ENCODE results near the gene MPP2.

The MPP2 gene

DNA sequence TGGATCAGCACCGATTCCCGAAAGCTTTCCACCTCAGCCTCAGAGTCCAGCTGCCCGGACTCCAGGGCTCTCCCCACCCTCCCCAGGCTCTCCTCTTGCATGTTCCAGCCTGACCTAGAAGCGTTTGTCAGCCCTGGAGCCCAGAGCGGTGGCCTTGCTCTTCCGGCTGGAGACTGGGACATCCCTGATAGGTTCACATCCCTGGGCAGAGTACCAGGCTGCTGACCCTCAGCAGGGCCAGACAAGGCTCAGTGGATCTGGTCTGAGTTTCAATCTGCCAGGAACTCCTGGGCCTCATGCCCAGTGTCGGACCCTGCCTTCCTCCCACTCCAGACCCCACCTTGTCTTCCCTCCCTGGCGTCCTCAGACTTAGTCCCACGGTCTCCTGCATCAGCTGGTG lies 45.4 kb downstream of the MPP2 start:
- DNase-seq: no peak
- TF ChIP-seq, protein P1, sequence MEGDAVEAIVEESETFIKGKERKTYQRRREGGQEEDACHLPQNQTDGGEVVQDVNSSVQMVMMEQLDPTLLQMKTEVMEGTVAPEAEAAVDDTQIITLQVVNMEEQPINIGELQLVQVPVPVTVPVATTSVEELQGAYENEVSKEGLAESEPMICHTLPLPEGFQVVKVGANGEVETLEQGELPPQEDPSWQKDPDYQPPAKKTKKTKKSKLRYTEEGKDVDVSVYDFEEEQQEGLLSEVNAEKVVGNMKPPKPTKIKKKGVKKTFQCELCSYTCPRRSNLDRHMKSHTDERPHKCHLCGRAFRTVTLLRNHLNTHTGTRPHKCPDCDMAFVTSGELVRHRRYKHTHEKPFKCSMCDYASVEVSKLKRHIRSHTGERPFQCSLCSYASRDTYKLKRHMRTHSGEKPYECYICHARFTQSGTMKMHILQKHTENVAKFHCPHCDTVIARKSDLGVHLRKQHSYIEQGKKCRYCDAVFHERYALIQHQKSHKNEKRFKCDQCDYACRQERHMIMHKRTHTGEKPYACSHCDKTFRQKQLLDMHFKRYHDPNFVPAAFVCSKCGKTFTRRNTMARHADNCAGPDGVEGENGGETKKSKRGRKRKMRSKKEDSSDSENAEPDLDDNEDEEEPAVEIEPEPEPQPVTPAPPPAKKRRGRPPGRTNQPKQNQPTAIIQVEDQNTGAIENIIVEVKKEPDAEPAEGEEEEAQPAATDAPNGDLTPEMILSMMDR (IDR thresholded peaks at IDR 0.05; ENCODE audit: low read depth, low read length): no peak
- no peak overlapping the region for H3K4me3 ChIP-seq (ENCODE audit: low read depth, low read length)
- H3K9me3 ChIP-seq (ENCODE audit: severe bottlenecking): peaks cover 3% of the 10 kb centered on the region
- no peaks in the 10 kb centered on the region for H3K36me3 ChIP-seq
- H3K27me3 ChIP-seq (ENCODE audit: insufficient read depth, low read depth, severe bottlenecking): no peaks in the 10 kb centered on the region
- H3K27ac ChIP-seq: no peak overlapping the region

GRCh38 chr17:43860927-43861622 lies 46.3 kb downstream of the MPP2 start:
- peak overlapping the region; percentile 19; the same call in 1 of the 2 replicates for H3K27ac ChIP-seq
- TF ChIP-seq, protein P1 (IDR thresholded peaks at IDR 0.05; ENCODE audit: low read depth, low read length): no peak
- no peaks in the 10 kb centered on the region for H3K27me3 ChIP-seq (ENCODE audit: insufficient read depth, low read depth, severe bottlenecking)
- peaks cover 4% of the 10 kb centered on the region for H3K9me3 ChIP-seq (ENCODE audit: severe bottlenecking)
- H3K36me3 ChIP-seq: no peaks in the 10 kb centered on the region
- DNase-seq: peak; percentile 65
- H3K4me3 ChIP-seq (ENCODE audit: low read depth, low read length): no peak overlapping the region

DNA sequence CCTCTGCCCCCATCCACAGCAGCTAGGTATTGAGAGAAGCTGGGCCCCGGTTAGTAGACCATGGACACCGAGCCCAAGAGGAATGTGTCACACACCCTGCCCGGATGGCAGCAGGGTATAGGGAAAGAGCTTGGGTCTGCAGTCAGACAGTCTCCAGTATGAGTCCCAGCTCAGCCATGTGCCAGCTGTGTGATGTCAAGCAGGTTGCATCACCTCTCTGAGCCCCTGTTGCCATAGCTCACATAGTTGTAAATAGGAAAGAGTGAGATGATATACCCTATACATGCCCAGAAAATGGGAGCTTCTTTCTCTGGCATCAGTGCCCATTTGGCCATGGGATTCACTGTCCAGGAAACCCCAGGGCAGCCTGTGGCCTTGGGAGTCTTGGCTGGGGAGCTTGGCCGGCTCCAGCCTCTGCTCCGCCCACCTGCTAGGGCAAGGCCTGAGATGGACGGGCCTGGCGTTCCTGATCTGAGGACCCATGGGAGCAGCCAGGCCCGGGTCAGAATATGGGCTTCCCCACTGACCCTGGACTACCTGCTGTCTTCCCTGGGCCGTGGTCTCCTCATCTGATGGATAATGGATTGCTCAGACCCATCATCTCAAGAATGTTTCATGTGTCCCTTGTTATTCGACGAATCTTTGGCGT lies 47.1 kb downstream of the MPP2 start:
- DNase-seq: no peak
- H3K9me3 ChIP-seq (ENCODE audit: severe bottlenecking): peaks cover 4% of the 10 kb centered on the region
- no peaks in the 10 kb centered on the region for H3K36me3 ChIP-seq
- H3K27me3 ChIP-seq (ENCODE audit: insufficient read depth, low read depth, severe bottlenecking): no peaks in the 10 kb centered on the region
- TF ChIP-seq, protein P1 (IDR thresholded peaks at IDR 0.05; ENCODE audit: low read depth, low read length): no peak
- no peak overlapping the region for H3K27ac ChIP-seq
- no peak overlapping the region for H3K4me3 ChIP-seq (ENCODE audit: low read depth, low read length)

- Histone ChIP-seq H3K27me3 (ENCODE audit: insufficient read depth, low read depth, severe bottlenecking) (no peaks in the 10 kb centered on the region), H3K4me3 (ENCODE audit: low read depth, low read length) (no peak overlapping the region), H3K27ac (no peak overlapping the region), H3K36me3 (no peaks in the 10 kb centered on the region), H3K9me3 (ENCODE audit: severe bottlenecking) (peaks cover 4% of the 10 kb centered on the region)
- TF ChIP-seq, protein P1 (IDR thresholded peaks at IDR 0.05; ENCODE audit: low read depth, low read length): no peak
- no peak for DNase-seq
Observed at GRCh38 chr17:43857957-43858600, 49.3 kb downstream of the MPP2 start.

GRCh38 chr17:43857141-43857540 lies 50.2 kb downstream of the MPP2 start:
- no peaks in the 10 kb centered on the region for H3K36me3 ChIP-seq
- no peak for DNase-seq
- H3K27ac ChIP-seq: 0 out of 2 replicates have a peak overlapping the region, but pooled peaks have one; percentile 2
- H3K27me3 ChIP-seq (ENCODE audit: insufficient read depth, low read depth, severe bottlenecking): no peaks in the 10 kb centered on the region
- peaks cover 4% of the 10 kb centered on the region for H3K9me3 ChIP-seq (ENCODE audit: severe bottlenecking)
- TF ChIP-seq, protein P1 (IDR thresholded peaks at IDR 0.05; ENCODE audit: low read depth, low read length): no peak
- no peak overlapping the region for H3K4me3 ChIP-seq (ENCODE audit: low read depth, low read length)

Measured in WERI-Rb-1 (cell line).